ENCODE data around the gene CCDC134. TPM values are rescaled to one million over a fixed set of nuclear protein-coding genes. Genes with fewer than 3 reads are reported as not detected.
"Not testable (repeated sequence)": the region's sequence is repeated elsewhere in the genome, so short reads cannot be mapped to it uniquely, and the experiment has no call there.

The CCDC134 gene
- total RNA-seq, 1 experiment from 2014 or later, result 5.7 TPM

GRCh38 chr22:41822317-41823057 lies 22.0 kb downstream of the CCDC134 start:
- DNase-seq (ENCODE audit: low spot score), result peak; percentile 73

GRCh38 chr22:41823797-41824196 lies 23.3 kb downstream of the CCDC134 start:
- no peak for DNase-seq (ENCODE audit: low spot score)

- no peak for DNase-seq (ENCODE audit: low spot score)
Observed at GRCh38 chr22:41825376-41825775, 24.9 kb downstream of the CCDC134 start.

- DNase-seq (ENCODE audit: low spot score), result no peak
Observed at GRCh38 chr22:41826021-41826420, 25.5 kb downstream of the CCDC134 start.

GRCh38 chr22:41826430-41827383 lies 26.2 kb downstream of the CCDC134 start:
- DNase-seq (ENCODE audit: low spot score), result no peak

DNA sequence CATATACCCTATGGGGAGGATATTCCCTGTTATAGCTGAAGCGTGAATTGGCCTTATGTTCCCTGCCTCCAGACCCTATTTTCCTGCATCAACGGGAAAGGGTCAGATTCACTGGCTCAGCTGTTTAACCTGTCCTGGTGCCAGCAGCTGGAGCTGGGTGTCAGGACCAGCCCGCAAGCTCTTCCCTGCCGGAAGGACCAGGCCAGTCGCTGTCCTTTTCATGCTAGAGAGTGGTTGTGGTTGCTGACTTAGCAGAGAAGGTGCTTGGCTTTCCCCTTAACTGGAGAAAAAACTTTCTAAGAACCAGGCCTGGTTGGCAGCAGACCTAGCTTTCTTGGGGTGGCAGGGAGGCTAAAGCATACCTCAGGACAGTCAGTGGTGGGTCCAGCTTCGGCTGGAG lies 27.2 kb downstream of the CCDC134 start:
- no peak for DNase-seq (ENCODE audit: low spot score)

- DNase-seq (ENCODE audit: low spot score), result no peak
Observed at GRCh38 chr22:41828516-41828915, 28.0 kb downstream of the CCDC134 start.

DNA sequence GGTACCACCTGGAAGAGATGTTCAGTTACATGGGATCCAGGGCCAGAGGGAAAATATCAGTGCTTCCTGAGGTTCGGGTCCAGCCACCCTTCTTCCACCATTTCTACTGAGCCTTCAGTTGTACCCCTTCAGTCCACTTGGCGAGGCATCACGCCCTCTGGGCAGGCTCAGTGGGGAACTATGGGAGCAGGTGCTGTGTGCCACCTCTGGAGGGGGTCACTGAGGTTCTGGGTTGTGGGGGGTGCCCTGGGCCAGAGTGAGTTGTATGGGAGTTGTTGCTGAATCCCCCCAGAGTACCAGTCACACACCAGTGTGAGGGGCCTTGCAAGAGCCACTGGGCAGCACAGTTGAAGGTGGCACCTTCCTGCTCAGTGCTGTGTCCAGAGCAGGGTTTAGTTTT lies 29.7 kb downstream of the CCDC134 start:
- no peak for DNase-seq (ENCODE audit: low spot score)

- no peak for DNase-seq (ENCODE audit: low spot score)
Observed at GRCh38 chr22:41831383-41831782, 30.9 kb downstream of the CCDC134 start.

GRCh38 chr22:41831828-41832552 lies 31.5 kb downstream of the CCDC134 start:
- DNase-seq (ENCODE audit: low spot score), result no peak

GRCh38 chr22:41832553-41833368 lies 32.3 kb downstream of the CCDC134 start, which contains the start of gene SREBF2:
TSS of gene SREBF2 (plus strand) at chr22:41833105. CDS start at chr22:41833271, 166 bp downstream.
- peak; percentile 96 for DNase-seq (ENCODE audit: low spot score)

DNA sequence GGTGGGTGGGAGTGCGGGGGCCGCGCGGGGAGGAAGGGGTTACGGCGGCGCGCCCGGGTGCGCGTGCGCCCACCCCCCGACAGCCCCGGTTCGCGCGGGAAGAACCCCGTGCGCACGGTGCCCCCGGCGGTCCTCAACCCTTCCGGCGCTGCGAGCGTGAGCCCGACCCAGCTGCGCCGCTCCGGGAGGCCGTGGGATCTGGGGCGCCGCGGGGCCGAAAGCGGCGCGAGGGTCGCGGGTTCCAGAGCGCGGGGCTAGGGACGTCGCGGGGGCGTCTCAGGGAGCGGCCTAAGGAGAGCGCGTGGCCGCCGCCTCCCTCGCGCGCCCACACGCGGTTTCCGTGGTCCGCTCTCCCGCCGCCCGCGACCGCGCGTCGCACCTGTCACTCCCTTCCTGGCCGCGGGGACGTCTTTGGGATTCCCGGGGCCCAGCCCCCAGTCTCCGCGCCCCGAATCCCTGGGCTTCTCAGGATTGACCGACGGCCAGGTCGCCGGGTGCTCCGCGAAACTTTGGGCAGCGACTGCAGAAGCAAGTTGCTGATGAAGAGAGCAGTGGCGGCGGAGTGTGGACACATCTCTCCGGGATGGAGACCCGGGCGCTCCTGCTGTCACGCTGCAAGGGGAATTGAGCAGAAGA lies 33.0 kb downstream of the CCDC134 start:
- no peak for DNase-seq (ENCODE audit: low spot score)

- DNase-seq (ENCODE audit: low spot score), result no peak
Observed at GRCh38 chr22:41834005-41834944, 33.8 kb downstream of the CCDC134 start.

GRCh38 chr22:41835462-41835861 lies 35.0 kb downstream of the CCDC134 start:
- DNase-seq (ENCODE audit: low spot score), result not testable (repeated sequence)

DNA sequence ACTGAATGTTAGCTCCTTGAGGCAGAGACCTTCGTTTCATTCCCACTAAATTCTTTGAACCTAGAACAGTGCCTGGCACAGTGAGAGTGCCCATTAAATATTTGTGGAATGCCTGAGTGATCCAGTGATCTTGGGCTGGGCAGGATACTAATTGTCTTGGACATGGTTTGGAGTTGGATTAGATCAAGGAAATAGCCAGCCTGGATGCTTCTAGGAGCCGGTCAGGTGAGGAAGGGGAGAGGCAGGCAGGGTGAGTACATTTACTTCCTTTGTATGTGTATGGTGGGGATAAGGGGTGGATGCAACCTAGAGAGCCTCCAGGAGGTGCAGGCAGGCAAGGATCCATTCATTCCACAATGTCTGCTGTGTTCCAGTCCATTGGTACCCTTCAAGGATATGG lies 36.1 kb downstream of the CCDC134 start:
- no peak for DNase-seq (ENCODE audit: low spot score)

GRCh38 chr22:41838842-41839618 lies 38.6 kb downstream of the CCDC134 start:
- DNase-seq (ENCODE audit: low spot score), result no peak

DNA sequence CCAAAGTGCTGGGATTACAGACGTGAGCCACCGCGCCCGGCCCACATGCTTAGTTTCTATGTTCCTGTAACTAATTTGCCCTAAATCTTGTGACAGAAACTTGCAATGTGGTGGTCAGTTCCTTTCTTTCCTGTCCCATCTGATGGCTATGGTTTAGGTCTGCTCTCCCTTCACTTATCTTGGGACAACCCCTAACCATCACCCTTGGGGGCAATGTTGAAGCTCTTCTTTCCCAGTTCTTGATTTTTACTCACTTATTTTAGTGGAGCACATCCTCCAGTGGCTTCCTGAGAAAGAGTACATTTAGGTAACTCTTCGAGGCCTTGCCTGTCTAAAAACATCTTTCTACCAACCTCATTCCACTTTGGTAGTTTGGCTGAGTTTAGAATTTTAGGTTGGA lies 39.7 kb downstream of the CCDC134 start:
- DNase-seq (ENCODE audit: low spot score), result no peak

- no peak for DNase-seq (ENCODE audit: low spot score)
Observed at GRCh38 chr22:41841085-41841712, 40.7 kb downstream of the CCDC134 start.
